Left kidney (tissue), 2 donors: ENCODE data around the gene KAT6B. TPM values are rescaled to one million over a fixed set of nuclear protein-coding genes. Genes with fewer than 3 reads are reported as not detected.
"Not testable (repeated sequence)": the region's sequence is repeated elsewhere in the genome, so short reads cannot be mapped to it uniquely, and the experiment has no call there.

Experiments used
- DNase-seq: peaks from one replicate; pipeline ENCODE4 v3.0.0-alpha.2; 2013
- polyA plus RNA-seq: library from polyadenylated mRNA; unstranded; fragments of 120-200 nt; gene quantifications from one replicate; pipeline ENCODE4 v1.2.1, GENCODE V29; 2013; ENCODE audit not compliant: insufficient read length

KAT6B gene
- polyA plus RNA-seq, 1 donor: 53.6 TPM

- not testable (repeated sequence) for DNase-seq
Measured at GRCh38 chr10:74921070-74921469, 94.7 kb downstream of the KAT6B start.

- DNase-seq: no peak
Measured at GRCh38 chr10:74921744-74922143, 95.3 kb downstream of the KAT6B start.

- DNase-seq: no peak
Measured at GRCh38 chr10:74922921-74923320, 96.5 kb downstream of the KAT6B start.

GRCh38 chr10:74923556-74923955 is 97.2 kb downstream of the KAT6B start:
- DNase-seq: no peak

GRCh38 chr10:74924251-74924963 is 98.0 kb downstream of the KAT6B start:
- DNase-seq: no peak

- DNase-seq: no peak
Measured at GRCh38 chr10:74925291-74925690, 98.9 kb downstream of the KAT6B start.

- no peak for DNase-seq
Measured at GRCh38 chr10:74925708-74926107, 99.3 kb downstream of the KAT6B start.

GRCh38 chr10:74926791-74927585 is 100.6 kb downstream of the KAT6B start:
- no peak for DNase-seq

- DNase-seq: no peak
Measured at GRCh38 chr10:74927701-74928100, 101.3 kb downstream of the KAT6B start.

- no peak for DNase-seq
Measured at GRCh38 chr10:74928742-74929191, 102.4 kb downstream of the KAT6B start.

GRCh38 chr10:74929197-74929596 is 102.8 kb downstream of the KAT6B start:
- no peak for DNase-seq

- DNase-seq: no peak
Measured at GRCh38 chr10:74930965-74931364, 104.6 kb downstream of the KAT6B start.

- DNase-seq: no peak
Measured at GRCh38 chr10:74932648-74933047, 106.2 kb downstream of the KAT6B start.

- DNase-seq: no peak
Measured at GRCh38 chr10:74934100-74934812, 107.9 kb downstream of the KAT6B start.

GRCh38 chr10:74936577-74937265 is 110.3 kb downstream of the KAT6B start:
- no peak for DNase-seq

GRCh38 chr10:74937266-74937856 is 111.0 kb downstream of the KAT6B start:
- DNase-seq: no peak

- no peak for DNase-seq
Measured at GRCh38 chr10:74944205-74944604, 117.8 kb downstream of the KAT6B start.

GRCh38 chr10:74947781-74948401 is 121.5 kb downstream of the KAT6B start:
- DNase-seq: no peak

GRCh38 chr10:74949034-74949832 is 122.8 kb downstream of the KAT6B start:
- DNase-seq: no peak
